Measurements from ENCODE around the gene SRSF9.

The SRSF9 gene

GRCh38 chr12:120497524-120498150, 28.1 kb upstream of the SRSF9 start:
- TF ChIP-seq CTCF (conservative IDR thresholded peaks at IDR 0.05) (no peak), ZFX (IDR thresholded peaks at IDR 0.05) (no peak)

GRCh38 chr12:120496413-120497340, 27.1 kb upstream of the SRSF9 start:
- TF ChIP-seq CTCF (conservative IDR thresholded peaks at IDR 0.05) (peak; percentile 27), ZFX (IDR thresholded peaks at IDR 0.05) (no peak)
- H3K27ac ChIP-seq = peak overlapping the region; percentile 90

More at GRCh38 chr12:120497524-120498150, 28.1 kb upstream of the SRSF9 start:
- no peak overlapping the region for H3K27ac ChIP-seq

GRCh38 chr12:120495731-120496412, 26.3 kb upstream of the SRSF9 start, which contains the start of gene DYNLL1:
DYNLL1 (plus strand) TSS chr12:120496113; CDS start chr12:120496422, 309 bp downstream.
- H3K27ac ChIP-seq = peak within 1 kb of the TSS; percentile 90

GRCh38 chr12:120495186-120495730, 25.7 kb upstream of the SRSF9 start:
- peak overlapping the region; percentile 90 for H3K27ac ChIP-seq
- TF ChIP-seq ZFX (IDR thresholded peaks at IDR 0.05) (no peak), CTCF (conservative IDR thresholded peaks at IDR 0.05) (no peak)

More at GRCh38 chr12:120495731-120496412, 26.3 kb upstream of the SRSF9 start, which contains the start of gene DYNLL1:
- no peak for TF ChIP-seq CTCF (conservative IDR thresholded peaks at IDR 0.05)
- TF ChIP-seq ZFX (IDR thresholded peaks at IDR 0.05) = 0 out of 2 replicates have a peak, but pooled peaks have one; percentile 16

- H3K27ac ChIP-seq = no peak overlapping the region
- TF ChIP-seq ZFX (IDR thresholded peaks at IDR 0.05) = no peak
- TF ChIP-seq CTCF (conservative IDR thresholded peaks at IDR 0.05) = no peak
These were observed 21.4 kb upstream of the SRSF9 start for GRCh38 chr12:120490833-120491512.

- no peak overlapping the region for H3K27ac ChIP-seq
- TF ChIP-seq CTCF (conservative IDR thresholded peaks at IDR 0.05) (no peak), ZFX (IDR thresholded peaks at IDR 0.05) (no peak)
These were observed 20.8 kb upstream of the SRSF9 start for GRCh38 chr12:120490325-120490724.

Measured in C4-2B (cell line).